HepG2 (cell line): ENCODE measurements around the gene APOA1. TPM values are rescaled to one million over a fixed set of nuclear protein-coding genes. Genes with fewer than 3 reads are reported as not detected.

Source experiments
- CREM ChIP-seq, 2 experiments: sonication (generic) in 1 of 2; formaldehyde crosslinking in 1 of 2; IDR thresholded peaks; 2 replicates each; pipeline versions ENCODE4 v1.4.0 to v1.6.1; 2016 to 2020; ENCODE audit warnings: antibody characterized with exemption in 1 of 2, mild to moderate bottlenecking in 1 of 2, missing genetic modification reagents in 1 of 2
- GABPA ChIP-seq, 2 experiments: IDR thresholded peaks; 2 replicates each; pipeline ENCODE4 v1.6.1; 2011 to 2016; ENCODE audit warnings: low read depth in 2 of 2, low read length in 1 of 2, missing biosample characterization in 1 of 2, missing genetic modification characterization in 1 of 2
- NONO ChIP-seq, 2 experiments: fragments of 450-650 bp in 1 of 2; sonication (generic) in 1 of 2; formaldehyde crosslinking in 1 of 2; IDR thresholded peaks in 1 of 2; conservative IDR thresholded peaks in 1 of 2; 2 replicates each; pipeline versions ENCODE4 v1.6.1 to v1.8.0; 2017 to 2022; ENCODE audit warnings: mild to moderate bottlenecking in 1 of 2, missing genetic modification reagents in 1 of 2, moderate library complexity in 1 of 2
- PATZ1 ChIP-seq: sonication (generic); formaldehyde crosslinking; IDR thresholded peaks from 2 replicates; pipeline ENCODE4 v1.4.0; 2020; ENCODE audit warnings: missing genetic modification reagents
- ZFP36L1 ChIP-seq: sonication (generic); formaldehyde crosslinking; IDR thresholded peaks from 2 replicates; pipeline ENCODE4 v1.8.0; 2022; ENCODE audit warnings: mild to moderate bottlenecking, missing genetic modification reagents, moderate library complexity
- ZFY ChIP-seq: sonication (generic); formaldehyde crosslinking; IDR thresholded peaks from 2 replicates; pipeline ENCODE4 v1.4.0; 2020; ENCODE audit warnings: missing genetic modification reagents
- ZNF281 ChIP-seq: sonication (generic); formaldehyde crosslinking; IDR thresholded peaks from 2 replicates; pipeline ENCODE4 v1.4.0; 2020; ENCODE audit warnings: missing genetic modification reagents, borderline replicate concordance
- ZNF564 ChIP-seq: sonication (generic); formaldehyde crosslinking; IDR thresholded peaks from 2 replicates; pipeline ENCODE4 v1.8.1; 2023; ENCODE audit warnings: mild to moderate bottlenecking, missing genetic modification reagents
- ZNF790 ChIP-seq: sonication (generic); formaldehyde crosslinking; IDR thresholded peaks from 2 replicates; pipeline ENCODE4 v1.8.0; 2022; ENCODE audit warnings: missing genetic modification reagents, mild to moderate bottlenecking, borderline replicate concordance
- ZSCAN25 ChIP-seq: sonication (generic); formaldehyde crosslinking; IDR thresholded peaks from 2 replicates; pipeline ENCODE4 v1.8.0; 2022; ENCODE audit warnings: mild to moderate bottlenecking, missing genetic modification reagents
- polyA plus RNA-seq, 8 experiments: library from polyadenylated mRNA; depleted of rRNA in 3 of 8; stranded (reverse) in 7 of 8; unstranded in 1 of 8; fragments of >200 nt; fragmentation: Illumina TruSeq in 4 of 8; extraction: Trizol in 4 of 8; gene quantifications; 2 replicates each; pipeline versions ENCODE4 v1.2.1 to v1.2.3, GENCODE V29; 2011 to 2016; ENCODE audit warnings: low read depth in 4 of 8, missing spikeins in 1 of 8, mixed read lengths in 1 of 8; ENCODE audit not compliant: insufficient read depth in 1 of 8
- total RNA-seq, 5 experiments: library from RNA; depleted of rRNA; stranded (reverse); fragments of >200 nt; fragmentation: Illumina TruSeq; extraction: Trizol; gene quantifications; 2 replicates each; pipeline ENCODE4 v1.2.3, GENCODE V29; 2016; ENCODE audit warnings: low read depth in 1 of 5
- TF ChIP-seq, protein P1 (sequence below): sonication (generic); formaldehyde crosslinking; IDR thresholded peaks from 2 replicates; pipeline ENCODE4 v1.8.0; 2022; ENCODE audit warnings: mild to moderate bottlenecking, missing genetic modification reagents
- TF ChIP-seq, protein P2 (sequence below), 2 experiments: sonication (generic) in 1 of 2; formaldehyde crosslinking in 1 of 2; IDR thresholded peaks; 2 replicates each; pipeline versions ENCODE4 v1.4.0 to v1.6.1; 2016 to 2020; ENCODE audit warnings: borderline replicate concordance in 1 of 2, low read depth in 1 of 2, mild to moderate bottlenecking in 1 of 2, missing genetic modification reagents in 1 of 2

Gene APOA1
- total and polyA plus RNA-seq, 2 of the 13 experiments (the other 11 are each of a cell fraction or from before 2014, with no cell fraction given), result 1,973 to 5,485 TPM

DNA sequence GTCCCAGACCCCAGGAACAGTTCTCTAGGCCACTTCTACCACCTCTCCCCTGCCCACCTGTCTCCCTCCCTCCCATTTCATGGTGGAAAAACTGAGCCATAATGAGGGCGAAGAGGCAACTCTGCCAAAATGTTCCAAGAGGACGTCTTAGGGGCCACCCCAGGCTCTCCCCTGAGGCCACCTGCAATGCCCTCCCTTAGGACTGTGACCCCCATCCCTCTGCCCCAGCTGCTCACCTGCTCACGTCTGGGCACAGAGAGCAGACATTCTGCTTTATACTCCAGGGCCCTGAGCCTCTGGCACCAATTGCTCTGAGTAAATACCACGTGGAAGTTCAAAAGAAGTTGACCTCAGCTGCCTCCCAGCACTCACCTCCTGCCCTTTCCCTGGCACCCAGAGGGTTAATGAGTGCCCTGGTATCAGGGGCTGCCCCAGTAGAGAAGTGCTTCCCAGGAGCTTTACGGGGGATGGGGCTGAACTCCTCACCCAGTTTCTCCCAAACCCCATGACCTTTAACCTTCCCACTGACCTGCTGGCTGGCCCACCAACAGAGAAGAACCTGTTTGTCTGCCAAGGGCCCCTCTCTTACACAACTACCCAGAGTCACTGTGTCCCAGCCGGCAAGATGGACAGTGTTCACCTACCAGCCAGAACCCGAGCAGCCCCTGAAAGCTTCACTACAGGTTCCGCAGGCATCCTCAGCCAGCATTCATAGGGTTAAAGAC lies 45.1 kb downstream of the APOA1 start (continued):
- TF ChIP-seq PATZ1 (CRISPR knock-in tag) (peak; percentile 81), ZFP36L1 (0 out of 2 replicates have a peak, but pooled peaks have one; percentile 19), NONO (IDR thresholded peaks at IDR 0.05) (no peak), NONO (CRISPR knock-in tag; conservative IDR thresholded peaks at IDR 0.05) (peak; percentile 95), ZNF790 (no peak), ZNF281 (CRISPR knock-in tag) (peak; percentile 83), CREM (IDR thresholded peaks at IDR 0.05) (peak; percentile 76), CREM (CRISPR knock-in tag; IDR thresholded peaks at IDR 0.05) (no peak), GABPA (IDR thresholded peaks at IDR 0.05; ENCODE audit: low read depth, low read length) (no peak), GABPA (CRISPR knock-in tag; IDR thresholded peaks at IDR 0.05; ENCODE audit: low read depth) (peak; percentile 38; the same call in 1 of the 2 replicates), ZSCAN25 (CRISPR knock-in tag) (peak; percentile 68; the same call in 1 of the 2 replicates), ZFY (0 out of 2 replicates have a peak, but pooled peaks have one; percentile 16), ZNF564 (CRISPR knock-in tag) (0 out of 2 replicates have a peak, but pooled peaks have one; percentile 64)
- TF ChIP-seq, protein P1, sequence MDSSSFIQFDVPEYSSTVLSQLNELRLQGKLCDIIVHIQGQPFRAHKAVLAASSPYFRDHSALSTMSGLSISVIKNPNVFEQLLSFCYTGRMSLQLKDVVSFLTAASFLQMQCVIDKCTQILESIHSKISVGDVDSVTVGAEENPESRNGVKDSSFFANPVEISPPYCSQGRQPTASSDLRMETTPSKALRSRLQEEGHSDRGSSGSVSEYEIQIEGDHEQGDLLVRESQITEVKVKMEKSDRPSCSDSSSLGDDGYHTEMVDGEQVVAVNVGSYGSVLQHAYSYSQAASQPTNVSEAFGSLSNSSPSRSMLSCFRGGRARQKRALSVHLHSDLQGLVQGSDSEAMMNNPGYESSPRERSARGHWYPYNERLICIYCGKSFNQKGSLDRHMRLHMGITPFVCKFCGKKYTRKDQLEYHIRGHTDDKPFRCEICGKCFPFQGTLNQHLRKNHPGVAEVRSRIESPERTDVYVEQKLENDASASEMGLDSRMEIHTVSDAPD (CRISPR knock-in tag), result 0 out of 2 replicates have a peak, but pooled peaks have one; percentile 29
- TF ChIP-seq, protein P2, sequence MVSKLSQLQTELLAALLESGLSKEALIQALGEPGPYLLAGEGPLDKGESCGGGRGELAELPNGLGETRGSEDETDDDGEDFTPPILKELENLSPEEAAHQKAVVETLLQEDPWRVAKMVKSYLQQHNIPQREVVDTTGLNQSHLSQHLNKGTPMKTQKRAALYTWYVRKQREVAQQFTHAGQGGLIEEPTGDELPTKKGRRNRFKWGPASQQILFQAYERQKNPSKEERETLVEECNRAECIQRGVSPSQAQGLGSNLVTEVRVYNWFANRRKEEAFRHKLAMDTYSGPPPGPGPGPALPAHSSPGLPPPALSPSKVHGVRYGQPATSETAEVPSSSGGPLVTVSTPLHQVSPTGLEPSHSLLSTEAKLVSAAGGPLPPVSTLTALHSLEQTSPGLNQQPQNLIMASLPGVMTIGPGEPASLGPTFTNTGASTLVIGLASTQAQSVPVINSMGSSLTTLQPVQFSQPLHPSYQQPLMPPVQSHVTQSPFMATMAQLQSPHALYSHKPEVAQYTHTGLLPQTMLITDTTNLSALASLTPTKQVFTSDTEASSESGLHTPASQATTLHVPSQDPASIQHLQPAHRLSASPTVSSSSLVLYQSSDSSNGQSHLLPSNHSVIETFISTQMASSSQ (IDR thresholded peaks at IDR 0.05; ENCODE audit: low read depth), result peak; percentile 40; the same call in 1 of the 2 replicates
- TF ChIP-seq, protein P2 (CRISPR knock-in tag; IDR thresholded peaks at IDR 0.05; ENCODE audit: borderline replicate concordance), result 0 out of 2 replicates have a peak, but pooled peaks have one; percentile 42
